CD14-positive monocyte (primary cell): Measurements from ENCODE around the gene TMEM119. TPM values are rescaled to one million over a fixed set of nuclear protein-coding genes. Genes with fewer than 3 reads are reported as not detected.

ENCODE experiments used
- DNase-seq, 3 donors: peaks; one replicate each; pipeline ENCODE4 v3.0.0-alpha.2; 2011 to 2022
- H2AFZ ChIP-seq: 2 replicates; pipeline ENCODE4 v1.6.0; 2012; ENCODE audit warnings: mild to moderate bottlenecking, low read depth, low read length, inconsistent platforms; ENCODE audit not compliant: insufficient read depth, poor library complexity, severe bottlenecking
- H3K27ac ChIP-seq, 2 donors: 1 replicate in 1 of 2; 2 replicates in 1 of 2; pipeline ENCODE4 v1.5.1; 2012 to 2013; ENCODE audit warnings: low read length in 2 of 2, control low read depth in 1 of 2, inconsistent platforms in 1 of 2, low read depth in 1 of 2, mild to moderate bottlenecking in 1 of 2
- H3K27me3 ChIP-seq, 2 donors: one replicate each; pipeline versions ENCODE4 v1.6.0 to v1.6.1; 2011 to 2013; ENCODE audit warnings: low read length in 2 of 2; ENCODE audit not compliant: control insufficient read depth in 2 of 2, insufficient read depth in 2 of 2
- H3K36me3 ChIP-seq, 2 donors: replicated peaks in 1 of 2; 1 replicate in 1 of 2; 2 replicates in 1 of 2; pipeline versions ENCODE4 v1.5.1 to v1.6.1; 2012 to 2013; ENCODE audit warnings: low read length in 2 of 2, control low read depth in 1 of 2, inconsistent platforms in 1 of 2, mild to moderate bottlenecking in 1 of 2; ENCODE audit not compliant: insufficient read depth in 2 of 2, control insufficient read depth in 1 of 2
- H3K4me1 ChIP-seq, 2 donors: 1 replicate in 1 of 2; 2 replicates in 1 of 2; pipeline versions ENCODE4 v1.5.1 to v1.6.1; 2012 to 2013; ENCODE audit warnings: low read length in 2 of 2, control low read depth in 1 of 2, inconsistent platforms in 1 of 2, mild to moderate bottlenecking in 1 of 2, moderate library complexity in 1 of 2; ENCODE audit not compliant: insufficient read depth in 2 of 2, control insufficient read depth in 1 of 2
- H3K4me2 ChIP-seq: replicated peaks from 2 replicates; pipeline ENCODE3; 2012; ENCODE audit warnings: low read length, moderate library complexity, mild to moderate bottlenecking; ENCODE audit not compliant: poor library complexity, severe bottlenecking; ENCODE audit errors: extremely low read depth
- H3K4me3 ChIP-seq, 3 experiments: fragments of 200-600 bp in 1 of 3; sonication (generic) in 1 of 3; replicated peaks in 1 of 3; 1 replicate in 2 of 3; 2 replicates in 1 of 3; pipeline ENCODE4 v1.5.1; 2011 to 2013; ENCODE audit warnings: low read length in 3 of 3, mild to moderate bottlenecking in 3 of 3, control low read depth in 2 of 3, low read depth in 2 of 3, inconsistent platforms in 1 of 3, moderate library complexity in 1 of 3
- H3K79me2 ChIP-seq: 2 replicates; pipeline ENCODE4 v1.6.0; 2012; ENCODE audit warnings: mild to moderate bottlenecking, control low read depth, inconsistent platforms, low read length, moderate library complexity; ENCODE audit not compliant: insufficient read depth
- H3K9ac ChIP-seq: 2 replicates; pipeline ENCODE4 v1.6.0; 2017; ENCODE audit warnings: low read length, mild to moderate bottlenecking; ENCODE audit not compliant: insufficient read depth, poor library complexity, severe bottlenecking
- H3K9me3 ChIP-seq, 2 donors: replicated peaks in 1 of 2; 1 replicate in 1 of 2; 2 replicates in 1 of 2; pipeline versions ENCODE4 v1.5.1 to v1.6.1; 2012 to 2013; ENCODE audit warnings: low read length in 2 of 2, control low read depth in 1 of 2; ENCODE audit not compliant: control insufficient read depth in 1 of 2, insufficient read depth in 1 of 2
- H4K20me1 ChIP-seq: 2 replicates; pipeline ENCODE4 v1.6.0; 2012; ENCODE audit warnings: mild to moderate bottlenecking, low read length, control low read depth, moderate library complexity; ENCODE audit not compliant: insufficient read depth
- H3K27ac Mint-ChIP-seq, 7 donors: one replicate each; pipeline ENCODE4 v1.8.0; 2020; ENCODE audit warnings: mild to moderate bottlenecking in 7 of 7, mixed read lengths in 7 of 7, moderate library complexity in 6 of 7, inconsistent platforms in 2 of 7
- H3K27me3 Mint-ChIP-seq, 3 donors: one replicate each; pipeline ENCODE4 v1.8.0; 2021 to 2022; ENCODE audit warnings: low read depth in 3 of 3, mild to moderate bottlenecking in 3 of 3, mixed read lengths in 3 of 3, moderate library complexity in 3 of 3, inconsistent platforms in 1 of 3
- H3K36me3 Mint-ChIP-seq, 2 donors: one replicate each; pipeline ENCODE4 v1.8.0; 2020; ENCODE audit warnings: mixed read lengths in 2 of 2, inconsistent platforms in 1 of 2, mild to moderate bottlenecking in 1 of 2
- H3K4me1 Mint-ChIP-seq: one replicate; pipeline ENCODE4 v1.8.0; 2020; ENCODE audit warnings: mild to moderate bottlenecking, mixed read lengths
- H3K4me3 Mint-ChIP-seq, 2 donors: one replicate each; pipeline ENCODE4 v1.8.0; 2020; ENCODE audit warnings: mild to moderate bottlenecking in 2 of 2, mixed read lengths in 2 of 2, moderate library complexity in 1 of 2
- H3K9me3 Mint-ChIP-seq, 7 donors: one replicate each; pipeline ENCODE4 v1.8.0; 2020 to 2022; ENCODE audit warnings: mixed read lengths in 7 of 7, mild to moderate bottlenecking in 6 of 7, moderate library complexity in 6 of 7, inconsistent platforms in 2 of 7
- CTCF ChIP-seq: fragments of 200-600 bp; IDR thresholded peaks from one replicate; pipeline ENCODE4 v1.8.0; 2022; ENCODE audit warnings: antibody characterized with exemption, mild to moderate bottlenecking
- WGBS: methylation state at CpG from one replicate; pipeline ENCODE4 v1.1.5; 2013; ENCODE audit warnings: missing lambda C conversion rate; ENCODE audit not compliant: insufficient coverage; 5-methylcytosine and 5-hydroxymethylcytosine counted together
- intact Hi-C, 2 donors: fragments of 100-400 bp; cut with micrococcal nuclease; formaldehyde crosslinking; loops; one replicate each; pipeline versions ENCODE4 v1.15.0 to v1.15.1; 2023
- polyA plus RNA-seq, 3 donors: library from polyadenylated mRNA; depleted of rRNA in 1 of 3; unstranded in 2 of 3; stranded (reverse) in 1 of 3; fragments of 300-500 nt in 2 of 3; fragments of >200 nt in 1 of 3; fragmentation: Illumina TruSeq in 2 of 3; gene quantifications; 1 replicate in 2 of 3; 2 replicates in 1 of 3; pipeline ENCODE4 v1.2.3, GENCODE V29; 2012 to 2021

Gene TMEM119
- polyA plus RNA-seq, 3 donors: 0.18 to 0.85 (median 0.56) TPM

- H3K4me3 Mint-ChIP-seq: no peak overlapping the region
These were observed 19.6 kb downstream of the TMEM119 start for GRCh38 chr12:108578264-108578663.

GRCh38 chr12:108577458-108577857 is 20.4 kb downstream of the TMEM119 start:
- H4K20me1 ChIP-seq: no peaks in the 10 kb centered on the region
- Mint-ChIP-seq H3K36me3 (no peaks in the 10 kb centered on the region), H3K27me3 (peaks cover 2 to 4% (median 2%) of the 10 kb centered on the region in 3 donors), H3K27ac (no peak overlapping the region), H3K9me3 (peaks cover 0 to 4% (median 0%) of the 10 kb centered on the region in 7 donors), H3K4me3 (no peak overlapping the region), H3K4me1 (no peaks in the 10 kb centered on the region)
- no peak overlapping the region for H3K9ac ChIP-seq
- no peak overlapping the region for H3K27ac ChIP-seq
- H3K9me3 ChIP-seq: no peaks in the 10 kb centered on the region
- no peaks in the 10 kb centered on the region for H3K27me3 ChIP-seq
- no peak for DNase-seq
- no peaks in the 10 kb centered on the region for H3K79me2 ChIP-seq
- intact Hi-C loops: loop anchor here in 1 of 2 donors (10.0 kb wide), 1 partner anchor 377 kb away; no protein-coding TSS in a partner anchor
- no peak for TF ChIP-seq CTCF
- H2AFZ ChIP-seq: no peak overlapping the region
- no peaks in the 10 kb centered on the region for H3K4me1 ChIP-seq
- no peak overlapping the region for H3K4me3 ChIP-seq
- H3K4me2 ChIP-seq: no peak overlapping the region
- H3K36me3 ChIP-seq: no peaks in the 10 kb centered on the region

More at GRCh38 chr12:108578264-108578663, 19.6 kb downstream of the TMEM119 start:
- Mint-ChIP-seq H3K27ac (no peak overlapping the region), H3K36me3 (no peaks in the 10 kb centered on the region), H3K4me1 (no peaks in the 10 kb centered on the region), H3K27me3 (peaks cover 0 to 2% (median 2%) of the 10 kb centered on the region in 3 donors), H3K9me3 (peaks cover 0 to 4% (median 0%) of the 10 kb centered on the region in 7 donors)
- TF ChIP-seq CTCF: no peak
- H3K79me2 ChIP-seq: no peaks in the 10 kb centered on the region
- WGBS: no CpG with 5 or more reads among the region's 2 CpGs
- no peak overlapping the region for H3K4me2 ChIP-seq
- no peak for DNase-seq
- no peak overlapping the region for H3K27ac ChIP-seq
- H3K4me3 ChIP-seq: no peak overlapping the region
- H3K9me3 ChIP-seq: no peaks in the 10 kb centered on the region
- intact Hi-C loops: loop anchor here in 1 of 2 donors (10.0 kb wide), 1 partner anchor 377 kb away; no protein-coding TSS in a partner anchor
- no peaks in the 10 kb centered on the region for H3K4me1 ChIP-seq
- no peaks in the 10 kb centered on the region for H3K36me3 ChIP-seq
- no peak overlapping the region for H2AFZ ChIP-seq
- H3K9ac ChIP-seq: no peak overlapping the region
- H3K27me3 ChIP-seq: no peaks in the 10 kb centered on the region
- no peaks in the 10 kb centered on the region for H4K20me1 ChIP-seq
